Upper lobe of right lung (tissue), 1 donor: ENCODE data around the gene PARD3. TPM values are rescaled to one million over a fixed set of nuclear protein-coding genes. Genes with fewer than 3 reads are reported as not detected.

Source experiments
- ATAC-seq: fragments of 200-7000 bp; cut with Tn5 transposase; one replicate; pipeline ENCODE4 v1.9.1; 2020; ENCODE audit warnings: mild to moderate bottlenecking, moderate library complexity
- DNase-seq: peaks from one replicate; pipeline ENCODE4 v3.0.0-alpha.2; 2020
- H3K27ac ChIP-seq: fragments of 200-600 bp; one replicate; pipeline ENCODE4 v1.8.0; 2022
- H3K27me3 ChIP-seq: fragments of 200-600 bp; one replicate; pipeline ENCODE4 v1.8.0; 2022; ENCODE audit warnings: mild to moderate bottlenecking
- H3K36me3 ChIP-seq: fragments of 200-600 bp; one replicate; pipeline ENCODE4 v1.8.0; 2022
- H3K4me1 ChIP-seq: fragments of 200-600 bp; one replicate; pipeline ENCODE4 v1.8.0; 2022
- H3K4me3 ChIP-seq: fragments of 200-600 bp; one replicate; pipeline ENCODE4 v1.8.0; 2022; ENCODE audit warnings: mild to moderate bottlenecking
- H3K9me3 ChIP-seq: fragments of 200-600 bp; one replicate; pipeline ENCODE4 v1.8.0; 2022
- CTCF ChIP-seq: fragments of 200-600 bp; IDR thresholded peaks from one replicate; pipeline ENCODE4 v1.8.0; 2022; ENCODE audit warnings: antibody characterized with exemption
- intact Hi-C: fragments of 100-400 bp; cut with DNase I; formaldehyde crosslinking; loops from one replicate; pipeline ENCODE4 v1.11.0; 2022
- total RNA-seq: library from RNA; stranded (reverse); fragmentation: NEBNext Ultra II Directional; extraction: Animal tissue kit (Norgen Biotek cat#: 25700); gene quantifications from one replicate; pipeline ENCODE4 v1.2.1, GENCODE V29; 2021
- donor health status: DM: no; HTN: yes; CAD: no; lungs with severe emphysema.

The PARD3 gene
- total RNA-seq, 1 donor from 2014 or later = 38.5 TPM

GRCh38 chr10:34260904-34261303, 554.2 kb downstream of the PARD3 start:
- no peaks in the 10 kb centered on the region for H3K36me3 ChIP-seq
- no peak for ATAC-seq
- DNase-seq = no peak
- no peaks in the 10 kb centered on the region for H3K27me3 ChIP-seq
- TF ChIP-seq CTCF = no peak
- no peaks in the 10 kb centered on the region for H3K9me3 ChIP-seq
- no peak overlapping the region for H3K27ac ChIP-seq
- H3K4me1 ChIP-seq = no peaks in the 10 kb centered on the region
- no peak overlapping the region for H3K4me3 ChIP-seq
- intact Hi-C loops = no loop called here

GRCh38 chr10:34256216-34256615, 558.9 kb downstream of the PARD3 start:
- Histone ChIP-seq H3K9me3 (no peaks in the 10 kb centered on the region), H3K4me3 (no peak overlapping the region), H3K36me3 (no peaks in the 10 kb centered on the region), H3K4me1 (no peaks in the 10 kb centered on the region), H3K27me3 (no peaks in the 10 kb centered on the region), H3K27ac (no peak overlapping the region)
- DNase-seq (no peak), ATAC-seq (no peak)
- TF ChIP-seq CTCF = no peak
- intact Hi-C loops = no loop called here

GRCh38 chr10:34255035-34255434, 560.1 kb downstream of the PARD3 start:
- H3K27ac ChIP-seq = no peak overlapping the region
- no peak for ATAC-seq
- H3K9me3 ChIP-seq = no peaks in the 10 kb centered on the region
- no peak for TF ChIP-seq CTCF
- H3K4me1 ChIP-seq = no peaks in the 10 kb centered on the region
- intact Hi-C loops = no loop called here
- DNase-seq = no peak
- H3K4me3 ChIP-seq = no peak overlapping the region
- H3K27me3 ChIP-seq = no peaks in the 10 kb centered on the region
- no peaks in the 10 kb centered on the region for H3K36me3 ChIP-seq

- Histone ChIP-seq H3K27ac (no peak overlapping the region), H3K36me3 (no peaks in the 10 kb centered on the region), H3K9me3 (no peaks in the 10 kb centered on the region), H3K27me3 (no peaks in the 10 kb centered on the region), H3K4me1 (no peaks in the 10 kb centered on the region), H3K4me3 (no peak overlapping the region)
- TF ChIP-seq CTCF = no peak
- intact Hi-C loops = no loop called here
- ATAC-seq = peak; percentile 16
- DNase-seq = no peak
Observed at GRCh38 chr10:34254596-34254995, 560.5 kb downstream of the PARD3 start.

GRCh38 chr10:34252111-34252510, 563.0 kb downstream of the PARD3 start:
- H3K4me3 ChIP-seq = no peak overlapping the region
- no peak for DNase-seq
- intact Hi-C loops = no loop called here
- no peak for TF ChIP-seq CTCF
- no peaks in the 10 kb centered on the region for H3K4me1 ChIP-seq
- H3K36me3 ChIP-seq = no peaks in the 10 kb centered on the region
- H3K27ac ChIP-seq = no peak overlapping the region
- H3K27me3 ChIP-seq = no peaks in the 10 kb centered on the region
- peak; percentile 76 for ATAC-seq
- H3K9me3 ChIP-seq = no peaks in the 10 kb centered on the region

- DNase-seq (no peak), ATAC-seq (no peak)
- no peaks in the 10 kb centered on the region for H3K36me3 ChIP-seq
- H3K27ac ChIP-seq = no peak overlapping the region
- no peak for TF ChIP-seq CTCF
- H3K27me3 ChIP-seq = no peaks in the 10 kb centered on the region
- H3K4me1 ChIP-seq = no peaks in the 10 kb centered on the region
- intact Hi-C loops = no loop called here
- H3K9me3 ChIP-seq = no peaks in the 10 kb centered on the region
- no peak overlapping the region for H3K4me3 ChIP-seq
Observed at GRCh38 chr10:34251177-34251576, 563.9 kb downstream of the PARD3 start.
